GM06990 (cell line): ENCODE data around the gene TNIK.
"Not testable (repeated sequence)": the region's sequence is repeated elsewhere in the genome, so short reads cannot be mapped to it uniquely, and the experiment has no call there.

Experiments used
- DNase-seq: peaks from one replicate; pipeline ENCODE4 v3.0.0-alpha.2; 2011; ENCODE audit not compliant: insufficient read length; ENCODE audit errors: extremely low read depth
- H3K27me3 ChIP-seq: replicated peaks from 2 replicates; pipeline ENCODE4 v1.6.0; 2011; ENCODE audit warnings: low read length; ENCODE audit not compliant: control insufficient read depth, insufficient read depth
- H3K36me3 ChIP-seq: 2 replicates; pipeline ENCODE4 v1.5.1; 2011; ENCODE audit warnings: low read length; ENCODE audit not compliant: control insufficient read depth, insufficient read depth
- H3K4me3 ChIP-seq: replicated peaks from 2 replicates; pipeline ENCODE4 v1.5.1; 2011; ENCODE audit warnings: low read depth, mild to moderate bottlenecking, control low read depth, low read length
- CTCF ChIP-seq: IDR thresholded peaks from 2 replicates; pipeline ENCODE4 v1.5.1; 2011; ENCODE audit warnings: low read length, control low read depth, mild to moderate bottlenecking, inconsistent platforms; ENCODE audit not compliant: insufficient read depth, poor library complexity, severe bottlenecking

Gene TNIK

GRCh38 chr3:171374661-171375285 lies 85.4 kb downstream of the TNIK start:
- no peaks in the 10 kb centered on the region; the same call in none of the 2 replicates for H3K36me3 ChIP-seq
- H3K4me3 ChIP-seq: no peak overlapping the region
- DNase-seq: no peak
- no peaks in the 10 kb centered on the region for H3K27me3 ChIP-seq
- no peak for TF ChIP-seq CTCF

- H3K36me3 ChIP-seq: no peaks in the 10 kb centered on the region; the same call in none of the 2 replicates
- TF ChIP-seq CTCF: no peak
- DNase-seq: no peak
- H3K27me3 ChIP-seq: no peaks in the 10 kb centered on the region
- H3K4me3 ChIP-seq: no peak overlapping the region
These were observed 85.9 kb downstream of the TNIK start for GRCh38 chr3:171374260-171374659.

- TF ChIP-seq CTCF: no peak
- no peak for DNase-seq
- Histone ChIP-seq H3K36me3 (no peaks in the 10 kb centered on the region; the same call in none of the 2 replicates), H3K27me3 (no peaks in the 10 kb centered on the region), H3K4me3 (no peak overlapping the region)
These were observed 86.5 kb downstream of the TNIK start for GRCh38 chr3:171373711-171374110.

GRCh38 chr3:171372694-171373093 lies 87.5 kb downstream of the TNIK start:
- DNase-seq: no peak
- Histone ChIP-seq H3K36me3 (no peaks in the 10 kb centered on the region; the same call in none of the 2 replicates), H3K27me3 (no peaks in the 10 kb centered on the region), H3K4me3 (no peak overlapping the region)
- TF ChIP-seq CTCF: no peak

GRCh38 chr3:171371354-171371753 lies 88.9 kb downstream of the TNIK start:
- TF ChIP-seq CTCF: no peak
- Histone ChIP-seq H3K4me3 (no peak overlapping the region), H3K27me3 (no peaks in the 10 kb centered on the region), H3K36me3 (no peaks in the 10 kb centered on the region; the same call in none of the 2 replicates)
- no peak for DNase-seq

GRCh38 chr3:171369156-171369555 lies 91.0 kb downstream of the TNIK start:
- no peak for TF ChIP-seq CTCF
- no peaks in the 10 kb centered on the region; the same call in none of the 2 replicates for H3K36me3 ChIP-seq
- DNase-seq: no peak
- H3K27me3 ChIP-seq: no peaks in the 10 kb centered on the region
- H3K4me3 ChIP-seq: no peak overlapping the region

- not testable (repeated sequence) for DNase-seq, H3K27me3 ChIP-seq, H3K36me3 ChIP-seq, H3K4me3 ChIP-seq
These were observed 93.5 kb downstream of the TNIK start for GRCh38 chr3:171366738-171367137.
